Activated T-helper 1 cell treated with anti-CD3 and anti-CD28 coated beads, Interleukin-12 subunit alpha, Interleukin-12 subunit beta, Interleukin-2, Interleukin-4 antibody, amounts not matched to agents 30 ng/mL and 10 ng/mL and 1 ng/mL, durations not matched to agents 14 hours and 24 hours and 36 hours (primary cell): ENCODE results near the gene HIRA. TPM values are rescaled to one million over a fixed set of nuclear protein-coding genes. Genes with fewer than 3 reads are reported as not detected.
A peak's percentile ranks its signal among the peaks of the same experiment; 100 is the strongest.

Experiments used
- DNase-seq: peaks from one replicate; pipeline ENCODE4 v3.0.0; 2021; ENCODE audit warnings: low spot score
- H3K27ac Mint-ChIP-seq: one replicate; pipeline ENCODE4 v1.8.0; 2021; ENCODE audit warnings: mild to moderate bottlenecking, mixed read lengths
- H3K27me3 Mint-ChIP-seq: one replicate; pipeline ENCODE4 v1.8.0; 2022; ENCODE audit warnings: mild to moderate bottlenecking, moderate library complexity, mixed read lengths; ENCODE audit not compliant: insufficient read depth
- H3K36me3 Mint-ChIP-seq: one replicate; pipeline ENCODE4 v1.8.0; 2021; ENCODE audit warnings: low read depth, mixed read lengths
- H3K4me1 Mint-ChIP-seq: one replicate; pipeline ENCODE4 v1.8.0; 2021; ENCODE audit warnings: low read depth, mixed read lengths
- H3K4me3 Mint-ChIP-seq: one replicate; pipeline ENCODE4 v1.8.0; 2021; ENCODE audit warnings: mild to moderate bottlenecking, moderate library complexity, mixed read lengths
- H3K9me3 Mint-ChIP-seq: one replicate; pipeline ENCODE4 v1.8.0; 2021; ENCODE audit warnings: mixed read lengths
- intact Hi-C: fragments of 100-400 bp; cut with micrococcal nuclease; formaldehyde crosslinking; loops from one replicate; pipeline ENCODE4 v1.15.1; 2024
- total RNA-seq: library from RNA; stranded (reverse); gene quantifications from 2 replicates; pipeline ENCODE4 v1.2.3, GENCODE V29; 2022

The HIRA gene
- total RNA-seq, 1 donor from 2014 or later, result 46.0 TPM

- peak; percentile 88 for DNase-seq
- no peaks in the 10 kb centered on the region for H3K27me3 Mint-ChIP-seq
- no peaks in the 10 kb centered on the region for H3K9me3 Mint-ChIP-seq
- peaks cover 41% of the 10 kb centered on the region for H3K4me1 Mint-ChIP-seq
- peak within 1 kb of the TSS; percentile 94 for H3K27ac Mint-ChIP-seq
- H3K36me3 Mint-ChIP-seq, result peaks cover 23% of the 10 kb centered on the region
- intact Hi-C loops, result loop anchor here (1.0 to 5.0 kb wide), 7 partner anchors 15 to 310 kb away; partner anchors contain the start of genes C22orf39, CDC45, CLTCL1 and DGCR2
- H3K4me3 Mint-ChIP-seq, result peak within 1 kb of the TSS; percentile 92
Measured at GRCh38 chr22:19432133-19432851, 759 bp upstream of the HIRA start, which contains the start of gene MRPL40. TSS of gene MRPL40 (plus strand) at chr22:19432545. CDS start at chr22:19432555, 10 bp downstream.

GRCh38 chr22:19430890-19431541 lies 517 bp downstream of the HIRA start:
- DNase-seq, result peak; percentile 10
- peak overlapping the region; percentile 93 for H3K4me3 Mint-ChIP-seq
- H3K4me1 Mint-ChIP-seq, result peaks cover 45% of the 10 kb centered on the region
- peaks cover 32% of the 10 kb centered on the region for H3K36me3 Mint-ChIP-seq
- no peaks in the 10 kb centered on the region for H3K9me3 Mint-ChIP-seq
- intact Hi-C loops, result loop anchor here (1.0 to 5.0 kb wide), 4 partner anchors 12 to 309 kb away; partner anchors contain the start of genes CLTCL1 and DGCR2
- no peaks in the 10 kb centered on the region for H3K27me3 Mint-ChIP-seq
- H3K27ac Mint-ChIP-seq, result peak overlapping the region; percentile 91

- H3K9me3 Mint-ChIP-seq, result no peaks in the 10 kb centered on the region
- H3K4me3 Mint-ChIP-seq, result peak overlapping the region; percentile 93
- peak; percentile 10 for DNase-seq
- peaks cover 33% of the 10 kb centered on the region for H3K36me3 Mint-ChIP-seq
- no peaks in the 10 kb centered on the region for H3K27me3 Mint-ChIP-seq
- intact Hi-C loops, result loop anchor here (1.0 to 5.0 kb wide), 4 partner anchors 11 to 308 kb away; partner anchors contain the start of genes CLTCL1 and DGCR2
- H3K4me1 Mint-ChIP-seq, result peaks cover 47% of the 10 kb centered on the region
- peak overlapping the region; percentile 91 for H3K27ac Mint-ChIP-seq
Measured at GRCh38 chr22:19429950-19430889, 1.3 kb downstream of the HIRA start.

GRCh38 chr22:19424186-19424500 lies 7.4 kb downstream of the HIRA start:
- Mint-ChIP-seq H3K27me3 (no peaks in the 10 kb centered on the region), H3K27ac (no peak overlapping the region), H3K9me3 (no peaks in the 10 kb centered on the region), H3K4me3 (no peak overlapping the region), H3K36me3 (peaks cover 28% of the 10 kb centered on the region), H3K4me1 (peaks cover 76% of the 10 kb centered on the region)
- intact Hi-C loops, result no loop called here
- DNase-seq, result no peak

GRCh38 chr22:19422440-19423301 lies 8.9 kb downstream of the HIRA start:
- no peaks in the 10 kb centered on the region for H3K9me3 Mint-ChIP-seq
- peaks cover 22% of the 10 kb centered on the region for H3K36me3 Mint-ChIP-seq
- intact Hi-C loops, result no loop called here
- H3K4me3 Mint-ChIP-seq, result peak overlapping the region; percentile 0
- peak overlapping the region; percentile 76 for H3K27ac Mint-ChIP-seq
- no peak for DNase-seq
- peaks cover 73% of the 10 kb centered on the region for H3K4me1 Mint-ChIP-seq
- no peaks in the 10 kb centered on the region for H3K27me3 Mint-ChIP-seq

- intact Hi-C loops, result no loop called here
- Mint-ChIP-seq H3K9me3 (no peaks in the 10 kb centered on the region), H3K27me3 (no peaks in the 10 kb centered on the region), H3K36me3 (peaks cover 15% of the 10 kb centered on the region), H3K27ac (peak overlapping the region; percentile 79), H3K4me3 (peak overlapping the region; percentile 67), H3K4me1 (peaks cover 66% of the 10 kb centered on the region)
- DNase-seq, result no peak
Measured at GRCh38 chr22:19420321-19420720, 11.2 kb downstream of the HIRA start.

- Mint-ChIP-seq H3K9me3 (no peaks in the 10 kb centered on the region), H3K4me3 (peak overlapping the region; percentile 67), H3K36me3 (peaks cover 15% of the 10 kb centered on the region), H3K27me3 (no peaks in the 10 kb centered on the region), H3K27ac (peak overlapping the region; percentile 79), H3K4me1 (peaks cover 63% of the 10 kb centered on the region)
- peak; percentile 42 for DNase-seq
- intact Hi-C loops, result loop anchor here (1.0 kb wide), 2 partner anchors 11 to 28 kb away; partner anchors contain the start of gene C22orf39
Measured at GRCh38 chr22:19419464-19420178, 11.9 kb downstream of the HIRA start.

GRCh38 chr22:19419086-19419463 lies 12.5 kb downstream of the HIRA start:
- no peak for DNase-seq
- H3K9me3 Mint-ChIP-seq, result no peaks in the 10 kb centered on the region
- H3K36me3 Mint-ChIP-seq, result peaks cover 15% of the 10 kb centered on the region
- peak overlapping the region; percentile 6 for H3K4me3 Mint-ChIP-seq
- peak overlapping the region; percentile 79 for H3K27ac Mint-ChIP-seq
- peaks cover 62% of the 10 kb centered on the region for H3K4me1 Mint-ChIP-seq
- intact Hi-C loops, result loop anchor here (1.0 kb wide), 2 partner anchors 11 to 28 kb away; partner anchors contain the start of gene C22orf39
- no peaks in the 10 kb centered on the region for H3K27me3 Mint-ChIP-seq

- Mint-ChIP-seq H3K36me3 (peaks cover 22% of the 10 kb centered on the region), H3K27ac (peak overlapping the region; percentile 62), H3K4me3 (no peak overlapping the region), H3K4me1 (peaks cover 27% of the 10 kb centered on the region), H3K27me3 (no peaks in the 10 kb centered on the region), H3K9me3 (no peaks in the 10 kb centered on the region)
- intact Hi-C loops, result no loop called here
- DNase-seq, result no peak
Measured at GRCh38 chr22:19412923-19413322, 18.6 kb downstream of the HIRA start.

- Mint-ChIP-seq H3K27ac (peak overlapping the region; percentile 62), H3K4me1 (peaks cover 27% of the 10 kb centered on the region), H3K9me3 (no peaks in the 10 kb centered on the region), H3K4me3 (no peak overlapping the region), H3K36me3 (peaks cover 24% of the 10 kb centered on the region), H3K27me3 (no peaks in the 10 kb centered on the region)
- intact Hi-C loops, result no loop called here
- no peak for DNase-seq
Measured at GRCh38 chr22:19412478-19412877, 19.1 kb downstream of the HIRA start.

- H3K4me1 Mint-ChIP-seq, result peaks cover 27% of the 10 kb centered on the region
- H3K9me3 Mint-ChIP-seq, result no peaks in the 10 kb centered on the region
- H3K27ac Mint-ChIP-seq, result no peak overlapping the region
- no peaks in the 10 kb centered on the region for H3K27me3 Mint-ChIP-seq
- H3K36me3 Mint-ChIP-seq, result peaks cover 26% of the 10 kb centered on the region
- intact Hi-C loops, result no loop called here
- DNase-seq, result no peak
- no peak overlapping the region for H3K4me3 Mint-ChIP-seq
Measured at GRCh38 chr22:19411690-19412045, 19.9 kb downstream of the HIRA start.
